ENCODE measurements around the gene KCNT1. TPM values are rescaled to one million over a fixed set of nuclear protein-coding genes. Genes with fewer than 3 reads are reported as not detected.

The KCNT1 gene
- total RNA-seq, 2 donors from 2014 or later = not detected

- Mint-ChIP-seq H3K9me3 (no peaks in the 10 kb centered on the region), H3K4me3 (no peak overlapping the region), H3K4me1 (ENCODE audit: low read depth in 2 of 2) (peaks cover 4 to 16% of the 10 kb centered on the region in 2 donors), H3K36me3 (no peaks in the 10 kb centered on the region), H3K27me3 (peaks cover 0 to 8% of the 10 kb centered on the region in 2 donors), H3K27ac (no peak overlapping the region)
- DNase-seq (ENCODE audit: low spot score) (no peak), ATAC-seq (no peak)
Measured at GRCh38 chr9:135778421-135778820, 76.4 kb downstream of the KCNT1 start.

DNA sequence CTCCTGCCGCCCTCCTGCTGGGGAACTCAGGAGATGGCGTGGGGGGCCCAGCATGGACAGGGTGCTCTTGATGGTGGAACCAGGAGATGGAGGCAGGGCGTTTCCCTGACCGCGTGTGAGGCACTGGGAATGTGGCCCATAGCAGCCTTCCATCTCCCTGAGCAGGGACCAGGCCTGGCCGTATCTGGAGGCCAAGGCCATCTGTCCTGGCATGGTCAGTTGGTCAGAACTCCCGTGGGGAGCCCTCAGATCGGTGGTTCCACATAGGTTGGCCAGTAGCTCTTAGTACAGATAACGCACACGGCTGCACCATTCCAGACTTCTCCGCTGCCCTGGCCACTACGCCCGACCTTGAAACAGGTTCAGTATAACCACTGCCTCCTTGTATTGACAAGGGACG lies 77.6 kb downstream of the KCNT1 start:
- no peak overlapping the region for H3K27ac Mint-ChIP-seq
- peaks cover 4 to 16% of the 10 kb centered on the region in 2 donors for H3K4me1 Mint-ChIP-seq (ENCODE audit: low read depth in 2 of 2)
- peaks cover 0 to 8% of the 10 kb centered on the region in 2 donors for H3K27me3 Mint-ChIP-seq
- H3K36me3 Mint-ChIP-seq = no peaks in the 10 kb centered on the region
- no peak for ATAC-seq
- H3K9me3 Mint-ChIP-seq = no peaks in the 10 kb centered on the region
- no peak for DNase-seq (ENCODE audit: low spot score)
- H3K4me3 Mint-ChIP-seq = no peak overlapping the region

- no peaks in the 10 kb centered on the region for H3K36me3 Mint-ChIP-seq
- H3K27ac Mint-ChIP-seq = no peak overlapping the region
- H3K4me3 Mint-ChIP-seq = no peak overlapping the region
- H3K4me1 Mint-ChIP-seq (ENCODE audit: low read depth in 2 of 2) = peaks cover 4 to 16% of the 10 kb centered on the region in 2 donors
- peaks cover 0 to 8% of the 10 kb centered on the region in 2 donors for H3K27me3 Mint-ChIP-seq
- ATAC-seq (no peak), DNase-seq (ENCODE audit: low spot score) (no peak)
- H3K9me3 Mint-ChIP-seq = no peaks in the 10 kb centered on the region
Measured at GRCh38 chr9:135780086-135780485, 78.1 kb downstream of the KCNT1 start.

GRCh38 chr9:135780626-135781025 lies 78.6 kb downstream of the KCNT1 start:
- DNase-seq (ENCODE audit: low spot score) = no peak
- no peak overlapping the region for H3K27ac Mint-ChIP-seq
- no peaks in the 10 kb centered on the region for H3K36me3 Mint-ChIP-seq
- peaks cover 0 to 8% of the 10 kb centered on the region in 2 donors for H3K27me3 Mint-ChIP-seq
- peaks cover 4 to 13% of the 10 kb centered on the region in 2 donors for H3K4me1 Mint-ChIP-seq (ENCODE audit: low read depth in 2 of 2)
- no peaks in the 10 kb centered on the region for H3K9me3 Mint-ChIP-seq
- H3K4me3 Mint-ChIP-seq = no peak overlapping the region
- ATAC-seq = no peak

- Mint-ChIP-seq H3K4me1 (ENCODE audit: low read depth in 2 of 2) (peaks cover 0 to 1% of the 10 kb centered on the region in 2 donors), H3K9me3 (no peaks in the 10 kb centered on the region), H3K27ac (no peak overlapping the region), H3K36me3 (no peaks in the 10 kb centered on the region), H3K4me3 (no peak overlapping the region), H3K27me3 (peaks cover 0 to 8% of the 10 kb centered on the region in 2 donors)
- no peak for DNase-seq (ENCODE audit: low spot score)
- no peak for ATAC-seq
Measured at GRCh38 chr9:135782946-135783345, 81.0 kb downstream of the KCNT1 start.

DNA sequence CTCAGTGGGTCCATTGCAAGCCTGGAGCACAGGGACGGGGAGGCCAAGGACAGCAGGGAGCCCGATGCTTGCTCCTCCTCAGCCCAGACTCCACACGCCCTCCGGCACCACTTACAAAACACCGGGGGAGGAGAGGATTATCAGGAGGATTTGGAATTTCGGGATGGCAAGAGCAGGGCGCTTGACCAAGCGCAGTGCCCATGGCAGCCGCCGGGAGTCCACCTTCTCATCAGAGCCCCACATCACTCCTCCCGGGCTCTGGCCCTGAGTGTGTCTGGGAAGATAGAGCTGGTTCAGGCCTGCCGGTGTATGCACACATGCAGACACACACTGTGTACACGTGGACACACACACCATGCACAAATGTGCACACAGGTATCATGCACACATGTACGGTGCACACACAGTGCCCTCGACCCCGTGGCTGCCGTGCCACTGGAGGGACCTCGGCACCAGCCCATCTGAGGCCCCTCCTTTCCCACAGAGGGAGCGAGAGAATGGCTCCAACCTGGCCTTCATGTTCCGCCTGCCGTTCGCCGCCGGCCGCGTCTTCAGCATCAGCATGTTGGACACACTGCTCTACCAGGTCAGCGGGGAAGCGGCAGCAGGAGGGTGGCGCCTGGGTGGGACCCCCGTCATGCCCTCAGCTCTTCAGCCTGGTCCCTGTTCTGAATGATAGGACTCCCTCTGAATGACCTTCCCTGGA lies 81.7 kb downstream of the KCNT1 start:
- Mint-ChIP-seq H3K9me3 (no peaks in the 10 kb centered on the region), H3K4me3 (no peak overlapping the region), H3K4me1 (ENCODE audit: low read depth in 2 of 2) (no peaks in the 10 kb centered on the region), H3K27me3 (peaks cover 0 to 8% of the 10 kb centered on the region in 2 donors), H3K36me3 (no peaks in the 10 kb centered on the region), H3K27ac (no peak overlapping the region)
- DNase-seq (ENCODE audit: low spot score) (no peak), ATAC-seq (no peak)

DNA sequence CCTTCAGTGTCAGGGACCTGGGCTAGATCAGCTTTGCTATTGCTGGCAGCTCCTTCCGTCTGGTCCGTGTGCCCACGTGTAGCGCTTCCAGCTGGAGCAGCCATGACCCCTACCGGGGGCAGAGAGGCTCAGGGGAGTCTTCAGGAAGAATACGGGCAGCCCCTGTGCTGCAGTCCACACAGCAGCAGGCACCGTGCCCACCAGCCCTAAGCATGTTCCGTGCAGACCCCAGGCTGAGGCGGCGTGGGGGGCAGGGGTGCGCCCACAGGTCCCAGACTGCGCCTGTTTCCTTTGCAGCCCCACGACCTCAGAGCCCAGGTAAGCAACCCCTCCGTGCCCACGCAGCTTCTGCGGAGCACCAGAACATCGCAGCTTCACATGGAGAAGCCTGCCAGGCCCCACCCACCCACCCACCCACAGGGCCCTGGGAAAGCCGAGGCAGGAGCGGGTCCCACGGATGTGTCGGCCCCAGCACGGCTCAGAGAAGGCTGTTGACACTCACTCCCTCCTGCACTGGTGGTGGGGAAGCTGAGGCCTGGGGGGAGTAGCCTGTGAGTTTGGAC lies 83.1 kb downstream of the KCNT1 start:
- no peak overlapping the region for H3K4me3 Mint-ChIP-seq
- no peaks in the 10 kb centered on the region for H3K4me1 Mint-ChIP-seq (ENCODE audit: low read depth in 2 of 2)
- ATAC-seq (no peak), DNase-seq (ENCODE audit: low spot score) (no peak)
- H3K9me3 Mint-ChIP-seq = no peaks in the 10 kb centered on the region
- no peaks in the 10 kb centered on the region for H3K36me3 Mint-ChIP-seq
- H3K27me3 Mint-ChIP-seq = peaks cover 0 to 8% of the 10 kb centered on the region in 2 donors
- H3K27ac Mint-ChIP-seq = no peak overlapping the region

GRCh38 chr9:135786146-135786690 lies 84.2 kb downstream of the KCNT1 start:
- Mint-ChIP-seq H3K27me3 (peaks cover 0 to 8% of the 10 kb centered on the region in 2 donors), H3K36me3 (no peaks in the 10 kb centered on the region), H3K27ac (no peak overlapping the region), H3K4me1 (ENCODE audit: low read depth in 2 of 2) (no peaks in the 10 kb centered on the region), H3K9me3 (no peaks in the 10 kb centered on the region), H3K4me3 (no peak overlapping the region)
- ATAC-seq (no peak), DNase-seq (ENCODE audit: low spot score) (no peak)

DNA sequence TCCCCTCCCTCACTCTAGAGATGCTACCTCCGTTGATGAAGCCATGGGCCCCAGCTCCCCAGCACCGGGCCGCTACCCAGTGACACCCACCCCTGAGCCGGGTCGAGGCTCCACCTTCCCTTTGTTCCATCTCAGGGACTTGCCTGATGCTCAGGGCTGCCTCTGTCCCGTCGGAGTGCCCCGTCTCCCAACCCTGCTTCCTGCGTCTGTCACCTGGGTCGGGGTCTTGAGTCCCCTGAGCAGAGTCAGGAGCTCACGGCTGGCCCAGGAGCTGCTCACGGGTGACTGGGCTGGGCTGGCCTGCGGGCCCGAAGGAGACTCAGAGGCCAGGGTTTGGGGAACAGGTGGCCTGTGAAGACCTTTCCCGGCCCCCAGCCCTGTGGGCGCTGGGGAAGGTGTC lies 85.3 kb downstream of the KCNT1 start:
- H3K36me3 Mint-ChIP-seq = no peaks in the 10 kb centered on the region
- H3K27me3 Mint-ChIP-seq = peaks cover 0 to 8% of the 10 kb centered on the region in 2 donors
- H3K4me1 Mint-ChIP-seq (ENCODE audit: low read depth in 2 of 2) = no peaks in the 10 kb centered on the region
- no peak for ATAC-seq
- H3K9me3 Mint-ChIP-seq = no peaks in the 10 kb centered on the region
- H3K27ac Mint-ChIP-seq = no peak overlapping the region
- no peak overlapping the region for H3K4me3 Mint-ChIP-seq
- DNase-seq (ENCODE audit: low spot score) = no peak

DNA sequence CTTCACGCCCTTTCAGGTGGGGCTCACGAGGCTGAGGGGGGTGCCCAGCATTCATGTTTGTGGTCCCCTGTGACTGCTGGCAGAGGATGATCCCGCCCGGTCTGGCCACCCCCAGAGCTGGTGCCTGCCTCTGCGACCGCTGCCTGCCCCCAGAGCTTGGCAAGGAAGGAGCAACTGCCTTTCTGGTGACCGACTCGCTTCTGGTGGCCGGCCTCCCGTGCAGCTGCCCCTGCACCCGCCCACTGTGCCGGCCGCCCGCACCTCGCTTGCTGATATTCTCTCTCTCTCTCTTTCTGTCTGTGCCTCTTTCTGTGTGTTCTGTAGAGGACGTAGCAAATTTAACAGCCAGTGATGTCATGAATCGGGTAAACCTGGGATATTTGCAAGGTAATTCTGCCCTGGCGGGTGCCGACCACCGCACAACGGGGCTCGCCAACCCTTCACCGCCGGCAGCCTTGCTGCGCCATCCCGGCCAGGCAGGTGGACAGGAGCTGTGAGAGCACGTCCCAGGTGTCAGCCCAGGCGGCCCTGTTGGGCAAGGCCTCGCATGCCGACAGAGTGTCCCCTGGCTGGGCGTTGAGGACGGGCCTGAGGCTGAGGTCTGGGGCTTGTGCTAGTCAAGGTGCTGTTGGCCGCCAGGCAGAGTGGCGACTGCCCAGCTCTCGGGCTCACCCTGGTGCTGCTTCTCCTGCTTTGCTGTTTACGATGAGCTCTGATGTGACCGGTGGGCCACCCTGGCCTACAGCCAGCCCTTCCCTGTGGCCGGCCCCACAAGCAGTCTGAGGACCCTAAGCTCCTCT lies 86.0 kb downstream of the KCNT1 start:
- H3K4me3 Mint-ChIP-seq = no peak overlapping the region
- no peaks in the 10 kb centered on the region for H3K36me3 Mint-ChIP-seq
- H3K27ac Mint-ChIP-seq = no peak overlapping the region
- ATAC-seq (no peak), DNase-seq (ENCODE audit: low spot score) (no peak)
- no peaks in the 10 kb centered on the region for H3K4me1 Mint-ChIP-seq (ENCODE audit: low read depth in 2 of 2)
- H3K27me3 Mint-ChIP-seq = peaks cover 0 to 3% of the 10 kb centered on the region in 2 donors
- H3K9me3 Mint-ChIP-seq = no peaks in the 10 kb centered on the region

DNA sequence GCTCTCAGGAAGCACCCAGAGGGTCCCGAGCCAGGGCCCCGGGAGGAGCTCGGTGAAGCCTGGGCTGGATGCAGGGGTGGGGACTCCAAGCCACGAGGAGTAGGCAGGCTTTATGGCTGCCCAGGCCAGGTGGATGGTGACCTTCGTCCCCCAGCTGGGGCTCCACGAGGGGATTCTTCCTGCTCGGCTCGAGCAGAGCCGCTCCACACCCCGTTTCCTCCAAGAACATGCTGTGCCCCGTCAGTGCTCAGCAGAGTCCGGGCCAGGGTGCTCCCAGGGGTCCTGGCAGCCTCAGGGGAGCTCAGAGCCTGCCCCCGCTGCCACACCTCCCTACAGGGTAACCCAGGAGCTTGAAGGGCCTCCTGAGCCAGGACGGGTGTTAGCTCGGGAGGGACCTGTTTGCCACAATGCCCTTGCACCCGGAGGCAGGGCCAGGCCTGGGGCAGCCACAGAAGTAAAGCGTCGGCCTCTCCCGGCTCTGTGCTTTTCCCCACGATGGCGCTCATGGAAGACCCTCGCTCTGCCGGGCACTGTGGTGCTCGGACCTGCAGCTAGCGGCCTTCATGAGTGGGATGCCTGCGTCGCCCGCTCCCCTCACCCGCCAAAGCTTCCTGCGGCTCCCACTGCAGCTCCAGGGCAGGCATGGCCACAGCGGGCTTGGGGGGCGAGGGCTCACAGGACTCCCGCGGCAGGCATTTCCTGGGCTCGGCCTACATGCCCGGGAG lies 86.8 kb downstream of the KCNT1 start:
- H3K9me3 Mint-ChIP-seq = no peaks in the 10 kb centered on the region
- ATAC-seq (no peak), DNase-seq (ENCODE audit: low spot score) (no peak)
- no peaks in the 10 kb centered on the region for H3K36me3 Mint-ChIP-seq
- no peaks in the 10 kb centered on the region for H3K27me3 Mint-ChIP-seq
- H3K27ac Mint-ChIP-seq = no peak overlapping the region
- H3K4me1 Mint-ChIP-seq (ENCODE audit: low read depth in 2 of 2) = no peaks in the 10 kb centered on the region
- H3K4me3 Mint-ChIP-seq = no peak overlapping the region

GRCh38 chr9:135789838-135790291 lies 87.9 kb downstream of the KCNT1 start:
- no peak for DNase-seq (ENCODE audit: low spot score)

DNA sequence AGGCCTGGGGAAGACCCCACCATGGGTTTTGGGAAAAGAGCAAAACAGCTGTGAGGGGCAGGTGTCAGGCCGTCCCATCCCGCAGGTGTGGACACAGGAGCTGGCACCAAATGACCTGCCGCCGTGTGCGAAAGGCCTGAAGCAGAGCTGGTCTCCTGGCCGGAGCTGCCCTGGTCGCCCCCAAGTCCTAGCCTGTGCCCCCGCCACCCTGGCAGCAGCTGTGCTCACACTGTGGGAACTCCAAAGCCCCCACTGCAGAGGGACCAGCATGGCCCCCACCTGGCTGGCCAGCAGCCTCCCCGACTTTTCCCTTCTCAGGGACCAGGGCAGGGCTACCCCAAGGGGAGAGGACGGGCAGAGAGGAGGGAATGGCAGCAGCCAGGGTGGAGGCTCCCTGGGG lies 88.4 kb downstream of the KCNT1 start:
- H3K27me3 Mint-ChIP-seq = no peaks in the 10 kb centered on the region
- ATAC-seq (no peak), DNase-seq (ENCODE audit: low spot score) (no peak)
- H3K4me1 Mint-ChIP-seq (ENCODE audit: low read depth in 2 of 2) = no peaks in the 10 kb centered on the region
- no peak overlapping the region for H3K4me3 Mint-ChIP-seq
- H3K9me3 Mint-ChIP-seq = no peaks in the 10 kb centered on the region
- H3K27ac Mint-ChIP-seq = no peak overlapping the region
- H3K36me3 Mint-ChIP-seq = no peaks in the 10 kb centered on the region

More at GRCh38 chr9:135789838-135790291, 87.9 kb downstream of the KCNT1 start:
- Mint-ChIP-seq H3K4me3 (no peak overlapping the region), H3K4me1 (ENCODE audit: low read depth in 2 of 2) (no peaks in the 10 kb centered on the region), H3K36me3 (no peaks in the 10 kb centered on the region), H3K27ac (no peak overlapping the region), H3K9me3 (no peaks in the 10 kb centered on the region), H3K27me3 (no peaks in the 10 kb centered on the region)
- ATAC-seq = no peak

Data from natural killer cell treated with Interleukin-12 subunit alpha and Interleukin-12 subunit beta and Interleukin-15 and Interleukin-18, amount 100 ng/mL, for 72 hours (primary cell).